M059J (cell line): ENCODE data around the gene ZNF467. TPM values are rescaled to one million over a fixed set of nuclear protein-coding genes. Genes with fewer than 3 reads are reported as not detected.
A peak's percentile ranks its signal among the peaks of the same experiment; 100 is the strongest.

ENCODE experiments used
- DNase-seq: peaks from one replicate; pipeline ENCODE4 v3.0.0-alpha.2; 2012; ENCODE audit warnings: low read depth
- total RNA-seq: library from RNA; depleted of rRNA; stranded (reverse); fragments of >200 nt; shearing (Covaris generic); gene quantifications from 2 replicates; pipeline ENCODE4 v1.2.3, GENCODE V29; 2014

The ZNF467 gene
- total RNA-seq, 1 experiment from 2014 or later: 0.96 TPM

DNA sequence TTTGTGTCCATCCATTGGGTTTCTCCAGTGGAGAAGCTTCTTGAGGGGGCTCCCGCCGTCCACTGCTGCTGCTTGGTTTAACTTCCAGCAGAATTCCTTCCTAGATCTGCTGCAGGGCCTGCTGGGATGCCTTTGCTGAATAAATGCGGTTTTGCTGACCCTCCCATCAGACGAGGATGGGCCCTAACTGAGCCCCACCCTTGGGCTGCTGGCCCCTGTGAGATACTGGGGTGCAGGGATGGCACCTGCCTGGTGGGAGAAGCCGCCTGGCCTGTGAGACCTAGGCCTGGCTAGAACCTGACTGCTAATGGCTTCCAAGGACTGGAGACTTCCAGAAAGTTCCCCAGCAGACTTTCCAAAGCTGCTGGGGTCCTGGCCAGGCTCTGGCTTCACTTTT lies 43.8 kb downstream of the ZNF467 start:
- DNase-seq: no peak

DNA sequence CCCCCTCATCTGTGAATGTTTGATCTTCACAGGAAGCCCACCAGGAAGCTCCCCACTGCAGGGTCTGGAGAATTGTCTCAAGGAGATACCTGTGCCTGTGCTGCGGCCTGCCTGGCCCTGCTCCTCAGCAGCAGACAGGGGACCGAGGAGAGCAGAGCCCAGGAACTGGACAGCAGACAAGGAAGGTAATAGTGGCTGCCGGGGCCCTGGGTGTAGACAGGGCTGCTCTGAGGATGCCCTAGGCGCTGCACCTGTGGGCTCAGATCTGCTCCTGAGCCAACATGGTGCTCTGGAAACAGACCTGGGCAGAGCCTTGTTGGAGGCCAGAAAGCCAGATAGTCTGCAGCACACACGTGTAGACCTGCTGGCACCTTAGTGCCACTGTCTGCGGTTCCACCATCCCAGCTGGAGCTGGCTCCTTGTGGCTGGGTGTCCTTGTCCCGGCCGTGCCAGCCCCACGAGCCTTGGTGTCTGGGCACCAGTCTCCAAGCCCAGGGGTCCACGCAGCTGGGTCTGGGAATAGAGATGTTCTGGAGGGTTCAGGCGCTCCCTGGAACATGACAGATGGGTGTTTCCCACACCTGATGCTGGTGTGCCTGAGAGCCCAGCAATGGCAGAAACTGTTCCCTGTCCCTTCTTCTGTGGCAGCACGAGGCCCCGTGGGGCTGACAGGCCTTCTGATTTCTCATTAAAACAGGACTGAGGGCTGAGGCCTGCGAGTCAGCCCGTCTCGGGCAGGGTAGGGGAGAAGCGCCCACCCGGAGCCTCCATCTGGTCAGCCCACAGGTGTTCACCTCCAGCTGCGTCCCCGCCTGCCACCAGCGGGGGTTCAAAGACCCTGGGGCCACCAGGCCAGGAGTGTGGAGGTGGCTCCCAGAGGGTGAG lies 44.7 kb downstream of the ZNF467 start:
- no peak for DNase-seq

- no peak for DNase-seq
These were observed 45.4 kb downstream of the ZNF467 start for GRCh38 chr7:149727899-149728476.

- no peak for DNase-seq
These were observed 46.1 kb downstream of the ZNF467 start for GRCh38 chr7:149727053-149727898.

DNA sequence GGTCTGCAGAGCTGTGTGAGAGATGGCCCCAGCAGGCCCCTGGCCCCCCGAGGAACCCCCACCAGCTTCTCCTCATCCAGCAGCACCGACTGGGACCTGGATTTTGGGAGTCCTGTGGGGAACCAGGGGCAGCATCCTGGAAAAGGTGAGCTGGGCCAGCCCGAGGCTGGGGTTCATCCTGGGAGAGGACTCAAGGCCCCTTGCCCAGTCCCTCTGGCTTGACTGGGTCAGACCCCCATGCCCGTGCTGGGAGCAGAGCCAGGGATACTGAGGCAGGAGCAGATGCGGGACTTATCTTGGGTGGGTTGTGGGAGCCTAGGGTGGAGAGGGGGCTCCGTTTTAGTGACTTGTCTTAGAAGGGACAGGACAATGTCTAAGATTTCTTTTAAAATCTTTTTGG lies 47.5 kb downstream of the ZNF467 start:
- no peak for DNase-seq

GRCh38 chr7:149725426-149725821 lies 48.0 kb downstream of the ZNF467 start:
- DNase-seq: no peak

DNA sequence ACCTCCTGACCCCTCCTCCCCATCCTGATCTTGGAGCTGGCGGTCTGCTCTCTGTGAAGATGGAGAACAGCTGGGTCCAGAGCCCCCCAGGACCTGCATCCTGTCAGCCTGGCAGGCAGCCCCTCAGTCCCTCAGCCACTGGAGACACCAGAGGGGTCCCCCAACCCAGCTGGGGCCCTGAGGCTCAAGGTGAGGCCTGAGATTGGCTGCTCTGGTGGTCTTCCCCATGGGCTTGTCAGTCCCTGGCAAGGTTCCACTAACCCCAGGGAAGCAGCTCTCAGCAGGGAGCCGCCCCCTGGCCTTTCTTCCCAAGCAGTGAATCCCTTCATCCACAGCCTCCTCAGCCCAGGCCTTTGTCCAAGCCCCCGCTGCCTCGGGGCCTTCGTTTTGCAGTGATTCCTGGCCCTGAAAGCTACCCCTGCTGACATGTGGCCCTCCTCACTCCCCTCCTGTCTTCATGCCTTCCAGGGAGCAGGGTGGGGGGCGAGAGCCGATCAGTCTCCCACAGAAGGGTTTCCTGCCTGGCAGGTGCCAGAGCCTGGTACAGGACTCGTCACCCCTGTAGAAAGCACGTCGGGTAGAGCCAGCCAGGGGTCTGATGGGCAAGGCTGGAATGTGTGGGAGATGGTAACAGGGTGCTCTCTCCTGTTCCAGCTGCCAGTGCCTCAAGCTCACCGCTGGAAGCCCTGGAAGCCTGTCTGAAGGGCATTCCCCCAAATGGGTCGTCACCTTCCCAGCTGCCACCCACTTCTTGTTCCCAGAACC lies 48.5 kb downstream of the ZNF467 start:
- no peak for DNase-seq

DNA sequence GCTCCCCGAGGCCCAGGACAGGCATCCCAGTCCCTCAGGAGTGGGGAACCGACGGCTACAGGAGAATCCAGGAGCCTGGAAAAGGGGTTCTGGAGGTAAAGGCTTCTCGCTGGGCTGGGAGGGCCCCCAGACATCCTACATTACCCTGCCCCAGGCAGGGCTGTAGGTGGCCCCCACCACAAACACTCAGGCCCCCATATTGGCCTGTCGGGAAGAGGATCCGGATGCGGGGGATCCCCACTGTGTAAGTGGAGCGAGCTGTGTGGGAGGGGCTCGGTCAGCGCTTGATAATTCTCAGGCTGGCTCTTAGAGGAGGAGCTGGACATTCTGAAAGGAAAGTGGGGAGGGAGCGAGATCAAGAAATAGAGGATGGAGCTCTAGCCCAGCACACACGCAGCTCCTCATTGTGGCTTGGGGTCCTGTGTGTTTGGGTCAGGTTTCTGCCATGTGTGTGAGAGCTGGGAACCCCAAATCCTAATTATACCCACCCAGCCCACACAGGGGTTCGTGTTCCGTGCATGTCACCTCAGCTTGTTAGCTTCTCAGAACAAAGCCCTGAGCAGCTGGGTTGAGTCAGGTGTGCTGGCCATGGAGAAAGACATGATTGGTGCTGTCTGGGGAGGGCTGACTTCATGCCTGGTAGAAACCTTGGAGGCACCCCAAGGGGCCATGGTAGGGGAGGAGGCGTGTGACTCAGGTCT lies 49.4 kb downstream of the ZNF467 start:
- DNase-seq: no peak

GRCh38 chr7:149723082-149723767 lies 50.2 kb downstream of the ZNF467 start:
- no peak for DNase-seq

- DNase-seq: no peak
These were observed 50.9 kb downstream of the ZNF467 start for GRCh38 chr7:149722356-149722957.

- no peak for DNase-seq
These were observed 52.2 kb downstream of the ZNF467 start for GRCh38 chr7:149721084-149721601.

DNA sequence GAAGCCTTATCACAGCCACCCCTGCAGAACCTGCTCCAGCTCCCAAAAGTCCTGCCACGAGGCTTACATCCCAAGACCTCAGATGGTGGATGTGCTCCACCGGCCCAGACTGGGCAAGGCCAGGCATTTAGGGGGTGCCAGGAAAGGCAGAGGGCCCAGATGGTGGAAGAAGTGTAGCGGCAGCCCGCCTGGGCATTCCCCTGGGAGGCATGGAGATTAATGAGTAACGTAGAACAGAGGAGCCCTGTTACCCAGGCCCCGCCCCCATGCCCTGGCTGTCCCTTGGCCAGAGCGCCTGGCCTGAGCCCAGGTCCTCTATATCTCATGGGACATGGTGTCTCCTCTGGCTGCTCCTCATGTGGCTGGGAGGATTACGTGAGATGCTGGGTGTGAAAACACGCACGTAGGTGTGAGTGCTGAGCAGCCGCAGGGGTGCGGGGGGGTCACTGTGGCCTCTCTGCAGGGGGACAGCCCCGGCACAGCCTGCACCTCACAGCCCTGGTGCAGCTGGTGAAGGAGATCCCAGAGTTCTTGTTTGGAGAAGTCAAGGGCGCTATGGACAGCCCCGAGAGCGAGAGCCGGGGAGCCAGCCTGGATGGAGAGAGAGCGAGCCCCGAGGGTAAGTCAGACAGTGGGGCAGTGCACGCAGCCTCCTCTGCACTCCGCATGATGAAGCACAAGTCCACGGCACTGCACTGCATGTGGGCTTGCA lies 52.9 kb downstream of the ZNF467 start:
- peak; percentile 18 for DNase-seq

DNA sequence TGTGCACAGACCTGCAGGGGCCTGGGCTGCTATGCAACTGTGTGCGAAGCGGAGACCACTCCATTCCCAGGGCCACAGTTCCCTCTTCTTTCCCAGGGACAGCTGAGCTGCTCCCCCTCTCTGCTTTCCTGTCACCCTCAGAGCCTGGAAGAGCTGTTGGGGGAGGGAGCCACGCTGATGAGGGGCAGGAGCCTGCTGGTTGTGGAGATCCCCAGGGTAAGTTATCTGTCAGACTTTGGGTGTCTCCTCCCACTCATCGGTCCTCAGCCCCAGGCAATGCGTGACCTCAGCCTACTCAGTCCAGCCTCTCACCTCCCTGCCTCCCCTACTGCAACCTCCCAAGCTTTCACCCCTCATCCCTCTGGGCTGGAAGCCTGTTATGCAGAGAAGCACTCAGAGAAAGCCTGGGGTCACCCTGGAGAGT lies 53.5 kb downstream of the ZNF467 start:
- DNase-seq: peak; percentile 20

GRCh38 chr7:149719050-149719899 lies 54.1 kb downstream of the ZNF467 start:
- DNase-seq: peak; percentile 51

- DNase-seq: no peak
These were observed 54.7 kb downstream of the ZNF467 start for GRCh38 chr7:149718730-149719049.

- DNase-seq: no peak
These were observed 55.9 kb downstream of the ZNF467 start for GRCh38 chr7:149717481-149717880.

DNA sequence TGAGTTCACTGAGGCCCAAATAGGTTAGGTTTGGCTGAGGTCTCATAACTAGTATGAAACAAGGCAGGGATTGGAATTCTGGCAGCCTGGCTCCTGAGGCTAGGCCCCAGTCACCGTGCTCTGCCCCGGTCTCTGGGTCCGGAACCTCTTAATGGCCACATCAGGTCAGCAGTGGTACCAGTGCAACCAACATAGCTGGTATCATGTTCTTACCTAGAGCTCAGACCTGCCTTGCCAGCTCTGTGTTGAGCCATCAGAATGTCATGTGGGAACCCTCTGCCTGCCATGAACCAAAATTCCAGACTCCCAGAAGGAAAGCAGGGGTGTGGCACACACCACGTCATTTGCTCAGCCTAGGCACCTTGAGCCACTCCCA lies 56.5 kb downstream of the ZNF467 start:
- DNase-seq: no peak
